Kidney capillary endothelial cell (primary cell): ENCODE measurements around the gene SLC9C1.

Source experiments
- DNase-seq: peaks from one replicate; pipeline ENCODE4 v3.0.0-alpha.2; 2018; ENCODE audit warnings: low spot score

The SLC9C1 gene

DNA sequence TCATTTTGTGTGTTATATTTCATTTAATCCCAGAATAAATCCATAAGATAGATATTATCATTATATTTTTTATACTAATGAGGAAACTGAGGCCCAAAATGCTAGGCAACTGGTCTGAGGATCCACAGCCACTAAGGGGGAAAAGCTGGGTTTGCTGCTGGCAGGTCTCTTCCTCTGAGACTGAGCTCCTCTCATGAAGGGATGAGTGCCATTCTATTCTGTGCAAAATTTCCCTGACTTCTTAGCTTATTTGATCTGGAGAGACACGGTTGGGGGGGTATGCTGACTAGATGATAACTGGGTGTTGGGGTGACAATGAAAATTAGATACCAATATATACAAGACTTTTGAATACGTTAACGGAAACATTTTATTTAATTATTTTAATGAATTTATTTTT is 162.9 kb downstream of the SLC9C1 start:
- DNase-seq = no peak

DNA sequence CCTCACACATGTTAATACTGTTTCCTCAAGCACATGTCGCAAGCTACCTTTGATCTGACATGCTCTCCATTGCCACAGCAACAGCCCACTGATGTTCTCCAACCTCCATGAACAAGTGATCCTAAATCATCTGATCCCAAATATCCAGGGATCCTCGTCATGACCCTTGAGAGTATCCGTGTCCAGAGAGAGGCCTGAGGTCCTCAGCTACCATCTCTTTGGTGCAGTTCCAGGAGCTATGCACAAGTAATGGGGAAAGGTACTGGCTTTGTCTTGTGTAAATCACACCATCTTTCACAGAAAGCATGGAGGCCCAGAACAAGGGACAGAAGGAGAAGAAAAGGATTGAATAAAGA is 163.4 kb downstream of the SLC9C1 start:
- DNase-seq = no peak

DNA sequence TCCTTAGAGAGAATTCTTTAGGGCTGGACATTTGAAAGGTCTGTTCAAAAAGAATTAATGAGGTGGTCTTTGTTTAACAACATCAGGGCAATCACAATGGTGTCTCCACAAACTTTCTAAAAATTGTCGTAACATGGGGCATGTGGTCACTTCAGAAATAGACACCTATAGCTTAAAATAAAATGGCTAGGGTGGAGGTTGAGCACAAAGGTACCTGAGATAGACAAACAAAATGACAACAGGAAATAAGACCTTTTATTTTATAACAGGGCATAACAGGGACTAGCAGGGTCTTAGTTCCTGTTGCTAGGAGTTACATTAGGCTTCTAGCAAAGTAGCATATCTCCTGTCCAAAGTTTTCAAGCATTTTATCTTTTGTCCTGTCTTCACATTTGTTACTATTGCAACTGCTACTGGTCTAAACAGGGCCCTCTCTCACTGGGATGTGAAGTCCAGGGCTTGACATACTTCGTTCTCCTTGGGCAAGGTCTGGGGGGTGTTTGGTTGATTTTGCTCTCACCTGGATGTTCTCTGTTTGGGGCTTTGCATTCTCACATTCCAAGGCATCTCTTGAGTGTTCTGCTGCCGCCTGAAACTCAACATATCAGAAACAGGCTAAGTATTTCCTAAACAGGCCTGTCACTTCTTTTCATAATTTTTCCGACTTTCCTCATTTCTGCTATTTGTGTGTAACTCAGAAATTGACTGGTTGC is 163.9 kb downstream of the SLC9C1 start:
- no peak for DNase-seq

DNA sequence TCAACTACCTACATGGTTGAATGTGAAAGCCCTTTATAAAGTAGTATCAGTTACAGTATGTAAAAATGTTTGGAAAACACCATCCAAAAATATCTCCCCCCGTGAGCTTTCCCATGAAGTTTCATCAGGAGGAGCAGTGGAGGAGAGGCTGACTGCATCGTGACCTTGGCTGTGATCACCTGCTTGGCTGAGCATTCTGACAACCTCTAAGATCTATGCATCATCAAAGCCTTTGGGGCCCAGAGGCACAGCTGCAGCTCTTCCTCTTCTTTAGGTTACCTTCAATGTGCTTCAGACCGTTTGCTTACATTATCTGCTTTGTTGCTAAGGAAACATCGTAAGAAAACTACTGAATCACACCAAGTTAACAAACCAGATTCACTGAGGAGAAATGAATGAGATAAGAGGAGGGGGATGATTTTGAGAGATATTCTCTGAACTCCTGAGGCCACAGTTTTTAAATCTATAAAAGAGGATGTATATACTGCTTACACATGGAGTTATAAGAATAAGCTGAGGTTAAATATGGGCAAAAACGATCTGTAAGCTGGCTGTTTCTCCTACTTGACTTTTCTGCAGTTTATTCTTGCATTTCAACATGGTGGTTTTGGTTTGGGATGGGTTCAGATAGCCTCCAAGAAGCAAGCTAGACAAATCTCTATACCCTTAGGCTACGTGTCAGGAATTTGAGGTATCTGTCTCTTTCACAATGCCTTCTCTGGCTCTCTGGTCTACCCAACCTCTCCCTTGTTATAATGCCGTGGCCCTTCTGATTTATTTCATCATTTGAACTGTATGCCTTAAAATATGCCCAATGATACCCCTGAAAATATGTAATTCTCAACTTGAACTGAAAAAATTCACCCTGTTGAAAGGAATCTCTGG is 164.9 kb downstream of the SLC9C1 start:
- no peak for DNase-seq

DNA sequence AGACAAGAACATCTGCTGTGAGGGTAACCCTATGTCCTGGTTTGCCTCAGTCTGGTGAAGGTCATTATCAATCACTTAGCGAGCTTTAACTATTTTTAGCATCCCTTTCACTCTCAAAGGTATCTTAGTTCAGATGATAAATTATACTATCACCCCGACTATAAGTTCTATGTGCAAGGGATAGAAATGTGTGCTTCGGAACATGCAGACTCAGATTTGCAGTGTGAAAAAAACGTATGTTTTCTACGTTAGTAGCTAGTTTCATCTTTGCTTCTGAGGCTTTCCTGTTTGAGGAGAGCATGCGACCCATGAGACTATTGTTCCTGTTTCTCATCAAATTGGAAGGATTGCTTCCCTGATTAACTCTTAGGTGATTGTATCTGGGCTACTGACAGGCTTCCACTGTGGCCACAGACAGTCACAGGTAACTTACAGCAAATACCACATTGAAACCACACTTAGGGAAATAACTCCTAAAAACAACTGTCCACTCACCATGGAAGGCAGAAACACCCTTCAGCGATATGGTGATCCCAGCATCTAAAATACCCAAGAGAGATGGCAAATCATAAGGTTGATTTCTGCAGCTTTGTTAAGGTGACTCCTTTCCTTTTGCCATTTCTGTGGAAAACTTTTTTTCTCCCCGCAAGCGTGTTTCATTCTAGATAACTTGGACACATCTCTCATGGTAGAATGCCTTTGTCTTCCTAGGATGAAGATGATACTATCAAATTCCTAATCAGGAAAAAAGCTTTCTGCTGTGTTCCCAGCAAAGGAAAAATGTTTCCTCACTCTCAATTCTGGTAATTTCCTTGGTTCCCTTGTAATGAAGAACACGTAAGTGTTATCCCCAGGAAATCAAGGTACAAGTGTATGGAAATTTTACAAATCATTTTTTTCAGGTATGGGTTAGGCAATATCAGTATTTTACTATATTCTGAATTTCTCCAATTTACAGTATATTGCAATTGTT is 166.2 kb downstream of the SLC9C1 start:
- no peak for DNase-seq

DNA sequence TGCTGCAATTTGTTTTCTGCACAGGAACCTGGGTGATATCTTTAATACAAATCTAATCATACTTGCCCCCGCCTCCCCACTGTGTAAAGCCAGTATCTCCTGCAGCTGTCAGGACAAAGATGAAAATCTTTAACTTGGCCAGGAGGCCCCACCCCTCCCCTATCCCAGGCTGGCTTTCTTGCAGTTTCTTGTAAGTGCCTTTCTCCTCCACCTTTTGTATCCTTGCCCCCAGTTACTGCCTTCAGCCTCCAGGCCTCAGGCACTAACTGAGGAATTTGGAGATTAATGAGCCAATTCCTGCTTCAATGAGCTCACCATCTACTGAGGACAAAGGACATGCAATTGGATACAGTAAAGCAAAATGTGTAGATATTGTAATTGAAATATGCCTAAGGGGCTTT is 167.5 kb downstream of the SLC9C1 start:
- DNase-seq = no peak

DNA sequence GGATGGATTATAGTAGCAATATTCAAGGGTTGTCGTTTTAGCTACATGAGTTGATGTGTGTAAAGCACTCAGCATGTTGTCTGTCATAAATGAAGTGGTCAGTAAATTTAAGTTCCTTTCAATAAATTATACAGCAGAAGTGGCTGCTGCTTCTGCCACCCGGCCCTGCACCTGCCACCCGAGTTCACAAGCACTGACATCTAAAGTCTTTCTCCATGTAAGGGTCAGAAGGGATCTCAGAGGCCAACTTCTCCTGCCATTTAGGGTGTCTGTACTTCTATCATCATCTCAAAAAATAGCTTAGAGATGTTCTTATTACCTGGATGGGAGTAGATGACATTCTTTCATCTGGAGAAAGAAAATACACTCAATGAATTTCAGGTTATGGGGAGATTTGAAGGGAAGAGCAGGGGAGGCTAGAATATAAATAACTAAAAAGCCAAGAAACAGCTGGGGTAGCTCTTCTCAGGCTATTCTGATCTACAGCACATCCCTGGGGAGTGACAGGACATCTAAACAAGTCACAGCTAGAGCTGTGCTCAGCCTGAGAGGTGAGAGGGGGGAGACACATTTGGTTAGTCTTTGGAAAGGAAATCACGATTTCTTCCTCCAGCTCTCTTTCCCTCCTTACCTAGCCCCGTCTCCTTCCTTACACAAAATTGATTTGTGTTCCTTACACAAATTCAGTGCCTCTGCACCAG is 169.0 kb downstream of the SLC9C1 start:
- no peak for DNase-seq

DNA sequence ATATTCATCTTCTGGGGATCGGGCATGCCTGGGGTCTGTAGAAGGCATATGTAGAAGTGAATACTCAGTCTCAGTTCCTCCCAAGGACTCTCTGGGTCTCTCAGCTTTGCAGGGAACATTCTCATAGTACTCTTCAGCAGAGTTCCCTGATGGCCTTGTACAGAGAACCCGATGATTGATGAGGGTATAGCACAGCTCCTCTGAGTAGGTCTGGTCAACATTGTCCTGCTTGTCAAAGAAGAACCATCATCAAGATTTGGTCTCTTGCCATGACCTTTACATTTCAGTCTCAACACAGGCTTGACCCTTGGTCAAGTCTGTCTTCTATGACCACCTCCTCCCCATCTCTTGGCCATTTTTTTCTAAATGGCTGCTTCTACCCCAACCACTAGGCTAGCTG is 170.5 kb downstream of the SLC9C1 start:
- DNase-seq = no peak

DNA sequence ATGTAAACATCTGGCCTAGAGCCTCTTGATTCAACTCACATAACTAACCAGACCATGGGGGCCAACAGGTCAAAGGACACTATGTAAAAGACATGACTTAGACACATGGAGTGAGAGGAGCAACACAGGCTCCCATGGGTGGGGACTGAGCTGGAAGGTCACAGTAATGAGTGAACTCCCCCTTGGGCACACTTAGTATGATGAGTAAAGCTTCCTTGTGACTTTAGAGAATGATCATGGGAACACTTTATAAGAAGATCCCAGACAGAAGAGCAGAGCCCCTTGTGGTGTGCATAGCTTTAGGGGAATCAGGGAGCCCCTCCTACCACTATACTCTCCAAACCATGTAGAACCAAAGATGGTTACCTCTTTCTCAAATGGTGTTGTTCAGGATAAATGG is 171.1 kb downstream of the SLC9C1 start:
- DNase-seq = no peak

DNA sequence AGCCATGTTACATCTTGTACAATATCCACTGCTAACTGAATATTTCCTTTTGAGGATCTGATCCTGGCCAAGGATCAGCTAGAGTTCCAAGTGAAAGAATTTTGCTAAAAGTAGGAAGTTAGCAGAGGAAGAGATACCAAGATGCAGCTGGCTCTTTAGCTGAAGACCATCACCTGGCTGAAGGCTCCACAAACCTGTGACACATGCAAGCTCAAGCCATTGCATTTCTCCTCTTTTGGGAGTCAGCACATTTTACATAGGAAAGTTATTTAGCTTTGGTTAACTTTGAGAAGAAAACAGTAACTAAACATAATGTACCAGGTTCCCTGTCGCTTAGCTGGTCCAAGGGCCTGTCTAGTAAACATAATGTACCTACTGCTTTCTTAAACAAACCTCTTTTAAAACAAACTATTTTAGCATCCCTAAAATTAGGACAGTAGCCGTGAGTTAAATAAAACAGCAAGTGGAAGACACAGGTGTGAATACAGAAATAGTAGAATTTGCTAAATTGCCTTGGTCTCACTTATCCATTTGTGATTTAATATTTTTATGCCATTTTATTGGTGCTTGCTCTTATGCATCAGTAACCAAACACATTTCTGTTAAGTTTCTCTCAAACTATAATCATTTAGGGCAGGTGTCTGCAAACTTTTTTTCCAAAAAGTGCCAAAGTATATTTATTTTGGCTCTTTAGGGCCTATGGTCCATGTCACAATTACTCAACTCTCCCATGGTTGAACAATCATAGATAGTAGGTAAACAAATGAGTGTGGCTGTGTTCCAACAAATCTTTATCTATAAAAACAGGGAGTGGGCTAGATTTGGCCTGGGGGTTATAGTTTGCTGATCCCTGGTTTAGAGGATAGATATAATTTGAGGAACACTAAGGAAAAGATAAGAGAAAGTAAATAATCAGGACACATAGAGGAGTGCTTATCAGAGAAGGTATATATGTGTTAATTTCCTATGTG is 172.2 kb downstream of the SLC9C1 start:
- no peak for DNase-seq

DNA sequence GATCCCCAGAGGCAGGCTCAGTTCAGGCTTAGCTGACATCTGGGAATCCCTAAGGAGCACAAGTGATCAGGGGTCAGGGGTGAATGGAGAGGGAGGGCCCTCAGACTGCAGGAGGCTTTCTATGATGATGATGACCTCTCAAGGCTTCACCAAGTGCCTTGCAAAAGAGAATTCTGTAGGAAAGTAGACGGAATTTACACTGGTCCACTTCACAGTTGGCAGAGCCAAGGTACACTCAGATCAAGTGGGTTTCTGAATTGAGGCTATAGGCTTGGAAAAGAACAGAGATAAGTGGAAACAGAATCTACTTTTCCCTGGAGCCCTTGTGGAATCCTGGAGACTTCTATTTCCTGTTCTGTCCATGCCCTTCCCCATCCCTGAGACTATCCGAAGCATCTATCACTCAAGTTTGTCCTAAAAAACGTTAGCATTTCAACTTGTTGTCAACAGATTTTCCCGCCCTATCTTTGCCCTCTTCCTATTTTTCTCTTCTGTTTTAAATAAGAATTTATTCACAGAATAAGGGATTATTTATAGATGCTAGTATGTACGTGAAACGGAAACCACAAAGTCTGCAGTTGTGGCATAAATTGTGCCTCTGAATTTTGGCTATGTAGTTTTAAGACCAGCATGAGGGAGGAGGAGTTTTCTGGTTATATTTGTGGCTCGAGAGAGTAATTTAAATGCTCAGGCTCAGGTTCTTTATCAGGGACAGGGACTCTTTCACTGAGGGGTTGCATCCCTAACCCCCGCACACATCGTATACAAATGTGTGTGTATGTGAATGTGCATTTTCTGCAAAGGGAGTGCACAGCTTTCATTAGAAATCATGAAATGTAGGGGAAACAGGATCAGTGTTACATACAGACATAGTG is 173.8 kb downstream of the SLC9C1 start:
- no peak for DNase-seq

DNA sequence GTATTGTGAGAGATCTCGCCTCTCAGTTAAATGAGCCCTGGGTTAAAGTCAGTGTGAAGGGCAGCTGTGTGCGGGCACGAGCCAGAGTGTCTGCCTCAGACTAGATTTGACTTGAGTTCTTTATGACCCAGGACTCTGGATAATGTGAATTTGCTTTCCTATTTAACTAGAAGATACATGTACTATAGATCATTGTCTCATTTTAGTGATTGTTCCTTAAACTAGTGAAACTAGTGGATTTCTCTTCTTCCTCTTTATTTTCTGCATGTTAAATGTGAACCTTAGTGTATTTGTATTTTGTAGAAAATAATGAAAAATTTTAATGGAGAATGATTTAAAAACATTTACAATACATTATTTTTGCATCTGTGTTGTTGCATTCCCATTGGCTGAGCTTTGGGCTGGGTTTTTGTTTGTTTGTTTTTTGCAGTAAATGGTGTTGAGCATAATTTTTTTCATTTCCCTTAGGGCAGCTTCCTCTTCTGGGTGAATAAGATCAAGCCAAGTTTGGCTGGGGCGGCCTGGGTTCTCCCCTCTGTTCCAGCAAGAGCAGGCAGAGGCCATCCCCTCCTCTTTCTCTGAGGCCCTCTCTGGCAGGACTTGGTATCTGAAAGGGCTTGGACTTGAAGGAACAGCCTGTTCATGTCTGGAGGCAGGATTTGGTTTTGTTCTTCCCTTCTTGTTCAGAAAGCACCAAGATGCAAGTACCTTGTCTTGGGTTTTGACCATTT is 176.0 kb downstream of the SLC9C1 start:
- no peak for DNase-seq

DNA sequence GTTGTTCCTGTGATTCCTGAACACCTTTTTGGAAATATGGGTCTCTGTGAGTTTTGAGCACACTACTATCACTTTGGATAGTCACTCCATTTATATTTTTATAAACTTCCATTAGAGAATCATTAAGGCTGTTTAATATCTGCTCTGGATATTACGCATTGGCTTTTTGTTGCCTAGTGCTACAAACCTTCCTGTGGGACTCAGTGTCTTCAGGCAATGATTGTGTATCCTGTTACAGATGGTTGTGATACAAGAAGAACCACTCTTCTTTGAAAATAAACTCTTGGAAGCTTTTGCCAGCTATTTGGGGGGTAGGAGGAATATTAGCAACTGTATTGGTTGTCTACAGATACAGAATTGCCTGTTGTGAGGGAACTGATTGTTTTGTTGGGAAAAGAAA is 176.6 kb downstream of the SLC9C1 start:
- DNase-seq = no peak

DNA sequence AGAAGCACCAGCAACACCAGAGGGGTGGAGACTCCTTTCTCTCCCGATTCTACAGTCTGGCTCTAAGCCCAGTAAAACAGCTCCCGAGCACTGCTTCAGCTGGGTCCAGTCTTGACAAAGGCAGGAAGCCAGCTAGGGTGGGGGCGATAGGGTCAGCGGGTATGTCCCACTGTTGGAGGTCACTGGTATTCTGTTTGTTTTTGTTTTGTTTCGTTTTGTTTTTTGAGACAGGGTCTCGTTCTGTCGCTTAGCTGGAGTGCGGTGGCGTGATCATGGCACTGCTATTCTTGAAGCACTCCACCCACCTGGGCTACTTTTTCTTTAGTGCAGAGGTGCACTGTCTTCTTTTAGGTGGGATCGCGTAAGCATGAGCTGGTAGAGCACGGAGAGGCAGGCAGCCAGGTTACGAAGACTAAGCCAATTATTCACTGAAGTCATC is 177.2 kb downstream of the SLC9C1 start:
- no peak for DNase-seq

DNA sequence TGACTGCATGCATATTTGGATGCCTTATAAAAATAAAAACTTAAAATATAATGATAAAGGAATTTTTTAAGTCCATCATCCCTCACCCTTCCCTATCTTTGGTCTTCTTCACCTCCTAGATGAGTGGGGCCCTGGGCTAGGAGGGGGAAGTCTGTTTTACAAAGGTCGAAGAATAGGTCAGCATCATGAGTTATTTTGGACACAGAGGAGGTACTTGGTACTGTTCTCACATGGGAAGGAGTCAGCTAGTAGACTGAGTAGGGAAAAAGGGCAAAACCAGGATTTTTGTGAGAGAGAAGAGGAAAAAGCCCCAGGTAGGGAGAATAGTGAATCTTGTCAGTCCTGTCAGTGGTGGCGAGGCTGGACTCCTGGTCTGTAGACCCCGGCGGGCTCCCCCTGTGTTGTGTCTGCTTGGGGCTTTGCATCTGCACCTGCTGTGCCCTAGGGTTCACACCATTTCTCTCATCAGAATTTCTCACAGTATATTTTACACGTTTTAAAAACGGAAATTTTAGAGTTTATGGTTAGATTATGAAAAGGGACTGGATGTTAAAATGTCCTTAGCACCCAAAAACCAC is 178.1 kb downstream of the SLC9C1 start:
- DNase-seq = no peak

DNA sequence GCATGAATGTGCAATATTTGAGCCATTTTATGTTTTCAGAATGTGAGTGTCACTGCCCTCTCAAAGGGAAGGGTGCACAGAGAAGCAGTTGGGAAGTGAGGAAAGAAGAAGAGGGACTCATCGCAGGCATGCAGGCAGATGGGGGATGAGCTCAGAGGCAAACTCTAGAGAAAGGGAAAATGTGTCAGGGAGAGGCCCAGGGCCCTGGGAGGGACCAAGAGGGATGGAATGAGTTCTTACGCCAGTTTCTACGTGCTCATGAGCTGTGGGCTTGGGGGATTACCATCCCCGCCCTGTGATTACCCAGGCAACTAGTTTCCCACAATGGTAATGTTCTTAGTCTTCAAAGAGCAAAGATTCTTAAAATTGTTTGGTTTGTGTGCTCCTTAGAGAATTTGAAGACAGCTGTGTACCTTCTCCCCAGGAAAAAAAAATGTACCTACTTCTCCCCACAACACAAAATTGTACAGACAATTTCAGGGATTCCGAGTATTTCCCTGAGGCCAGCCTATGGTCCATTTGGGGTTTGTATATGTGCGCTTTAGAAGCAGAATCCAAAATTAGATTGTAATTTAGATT is 178.8 kb downstream of the SLC9C1 start:
- DNase-seq = no peak

DNA sequence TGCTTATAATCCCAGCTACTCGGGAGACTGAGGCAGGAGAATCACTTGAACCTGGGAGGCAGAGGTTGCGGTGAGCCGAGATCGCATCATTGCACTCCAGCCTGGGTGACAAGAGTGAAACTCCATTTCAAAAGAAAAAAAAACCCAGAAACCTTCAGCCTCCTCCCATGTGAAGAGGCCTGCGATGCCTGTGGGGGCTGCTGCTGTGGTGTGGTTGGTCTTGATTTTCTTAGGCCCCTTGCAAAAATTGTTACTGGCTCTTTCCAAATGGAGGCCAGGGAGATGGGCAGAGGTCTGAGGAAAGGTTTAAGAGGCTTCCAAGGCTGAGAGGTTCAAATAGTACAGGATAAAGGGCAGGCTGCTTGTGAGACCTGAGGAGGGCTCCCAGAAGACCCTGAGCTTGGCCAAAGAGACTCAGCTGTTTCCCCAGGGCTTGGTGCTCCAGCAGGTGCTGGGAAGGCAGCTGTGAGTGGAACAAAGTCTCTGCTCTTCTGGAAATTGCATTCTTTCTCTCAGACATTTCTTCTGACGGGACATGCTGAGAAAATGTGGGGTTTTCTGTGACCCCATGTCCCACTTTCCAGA is 179.3 kb downstream of the SLC9C1 start:
- no peak for DNase-seq
